MM.1S (cell line): ENCODE results near the gene EBLN2.

Experiments
- DNase-seq: peaks from one replicate; pipeline ENCODE4 v3.0.0-alpha.2; 2015
- H2AFZ ChIP-seq: fragments of 300-600 bp; sonication (generic); 2 replicates; pipeline ENCODE4 v1.6.0; 2016; ENCODE audit warnings: antibody characterized with exemption, low read length
- H3F3A ChIP-seq: fragments of 300-600 bp; sonication (generic); 2 replicates; pipeline ENCODE4 v1.6.1; 2016; ENCODE audit warnings: mild to moderate bottlenecking, antibody characterized with exemption, low read length, moderate library complexity, mixed read lengths; ENCODE audit not compliant: insufficient read depth
- H3K27ac ChIP-seq: fragments of 300-600 bp; sonication (generic); 2 replicates; pipeline ENCODE4 v1.5.1; 2016; ENCODE audit warnings: mild to moderate bottlenecking, low read length
- H3K27me3 ChIP-seq: fragments of 300-600 bp; sonication (generic); replicated peaks from 2 replicates; pipeline ENCODE4 v1.6.0; 2016; ENCODE audit warnings: low read length; ENCODE audit not compliant: insufficient read depth
- H3K36me3 ChIP-seq: fragments of 300-600 bp; sonication (generic); replicated peaks from 2 replicates; pipeline ENCODE4 v1.6.1; 2016; ENCODE audit warnings: mild to moderate bottlenecking, low read length, mixed read lengths; ENCODE audit not compliant: insufficient read depth
- H3K4me1 ChIP-seq: fragments of 300-600 bp; sonication (generic); 2 replicates; pipeline ENCODE4 v1.6.1; 2016; ENCODE audit warnings: low read length, mixed read lengths
- H3K4me2 ChIP-seq: fragments of 300-600 bp; sonication (generic); 2 replicates; pipeline ENCODE4 v1.6.0; 2016; ENCODE audit warnings: low read depth, low read length
- H3K4me3 ChIP-seq: fragments of 300-600 bp; sonication (generic); 2 replicates; pipeline ENCODE4 v1.5.1; 2016; ENCODE audit warnings: low read length, mixed read lengths
- H3K79me2 ChIP-seq: fragments of 300-600 bp; sonication (generic); 2 replicates; pipeline ENCODE4 v1.6.1; 2016; ENCODE audit warnings: mixed run types, low read length, mixed read lengths
- H3K9ac ChIP-seq: fragments of 300-600 bp; sonication (generic); 2 replicates; pipeline ENCODE4 v1.6.1; 2016; ENCODE audit warnings: low read length, mixed read lengths
- H3K9me2 ChIP-seq: fragments of 300-600 bp; sonication (generic); replicated peaks from 2 replicates; pipeline ENCODE4 v1.6.1; 2016; ENCODE audit warnings: mild to moderate bottlenecking, low read length, mixed read lengths; ENCODE audit not compliant: insufficient read depth
- H3K9me3 ChIP-seq: fragments of 300-600 bp; sonication (generic); replicated peaks from 2 replicates; pipeline ENCODE4 v1.6.1; 2016; ENCODE audit warnings: mild to moderate bottlenecking, low read length, mixed read lengths; ENCODE audit not compliant: insufficient read depth
- H4K20me1 ChIP-seq: fragments of 300-600 bp; sonication (generic); 2 replicates; pipeline ENCODE4 v1.6.1; 2016; ENCODE audit warnings: mild to moderate bottlenecking, low read length, moderate library complexity, mixed read lengths; ENCODE audit not compliant: insufficient read depth
- EZH2 ChIP-seq: fragments of 300-600 bp; sonication (generic); optimal IDR thresholded peaks from 2 replicates; pipeline ENCODE3; 2017; ENCODE audit warnings: low read depth, mild to moderate bottlenecking, antibody characterized with exemption, low read length, mixed read lengths
- EZH2phosphoT487 ChIP-seq: fragments of 300-600 bp; sonication (generic); IDR thresholded peaks from 2 replicates; pipeline ENCODE4 v1.6.1; 2018; ENCODE audit warnings: antibody characterized with exemption, low read length
- TF ChIP-seq, protein P1 (sequence below): fragments of 300-600 bp; sonication (generic); IDR thresholded peaks from 2 replicates; pipeline ENCODE4 v1.5.1; 2016; ENCODE audit warnings: antibody characterized with exemption, low read length, mixed read lengths

EBLN2 gene

DNA sequence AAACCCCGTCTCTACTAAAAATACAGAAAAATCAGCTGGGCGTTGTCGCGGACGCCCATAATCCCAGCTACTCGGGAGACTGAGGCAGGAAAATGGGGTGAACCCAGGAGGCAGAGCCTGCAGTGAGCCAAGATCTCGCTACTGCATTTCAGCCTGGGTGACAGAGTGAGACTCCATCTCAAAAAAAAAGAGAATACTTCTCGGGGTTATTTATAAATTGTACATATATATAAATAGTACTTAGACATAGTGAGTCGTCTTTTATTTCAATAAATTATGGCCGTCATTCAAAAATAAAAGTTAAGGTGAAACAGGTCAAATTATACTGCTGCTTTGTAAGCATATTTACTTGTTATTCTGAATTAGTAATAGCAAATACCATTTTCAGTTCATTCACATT lies 12.1 kb upstream of the EBLN2 start:
- no peaks in the 10 kb centered on the region for H3K9me2 ChIP-seq
- H3K36me3 ChIP-seq = no peaks in the 10 kb centered on the region; the same call in 1 of the 2 replicates
- no peak overlapping the region for H2AFZ ChIP-seq
- no peak for DNase-seq
- no peaks in the 10 kb centered on the region for H3F3A ChIP-seq
- no peak overlapping the region for H3K27ac ChIP-seq
- H3K4me2 ChIP-seq = no peak overlapping the region
- no peaks in the 10 kb centered on the region for H3K9me3 ChIP-seq
- H3K79me2 ChIP-seq = peaks cover 89% of the 10 kb centered on the region
- H3K9ac ChIP-seq = no peak overlapping the region
- TF ChIP-seq EZH2 (no peak), EZH2phosphoT487 (no peak)
- TF ChIP-seq, protein P1, sequence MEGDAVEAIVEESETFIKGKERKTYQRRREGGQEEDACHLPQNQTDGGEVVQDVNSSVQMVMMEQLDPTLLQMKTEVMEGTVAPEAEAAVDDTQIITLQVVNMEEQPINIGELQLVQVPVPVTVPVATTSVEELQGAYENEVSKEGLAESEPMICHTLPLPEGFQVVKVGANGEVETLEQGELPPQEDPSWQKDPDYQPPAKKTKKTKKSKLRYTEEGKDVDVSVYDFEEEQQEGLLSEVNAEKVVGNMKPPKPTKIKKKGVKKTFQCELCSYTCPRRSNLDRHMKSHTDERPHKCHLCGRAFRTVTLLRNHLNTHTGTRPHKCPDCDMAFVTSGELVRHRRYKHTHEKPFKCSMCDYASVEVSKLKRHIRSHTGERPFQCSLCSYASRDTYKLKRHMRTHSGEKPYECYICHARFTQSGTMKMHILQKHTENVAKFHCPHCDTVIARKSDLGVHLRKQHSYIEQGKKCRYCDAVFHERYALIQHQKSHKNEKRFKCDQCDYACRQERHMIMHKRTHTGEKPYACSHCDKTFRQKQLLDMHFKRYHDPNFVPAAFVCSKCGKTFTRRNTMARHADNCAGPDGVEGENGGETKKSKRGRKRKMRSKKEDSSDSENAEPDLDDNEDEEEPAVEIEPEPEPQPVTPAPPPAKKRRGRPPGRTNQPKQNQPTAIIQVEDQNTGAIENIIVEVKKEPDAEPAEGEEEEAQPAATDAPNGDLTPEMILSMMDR = no peak
- 0 out of 2 replicates have a peak, but pooled peaks cover 4% of the 10 kb centered on the region for H3K4me1 ChIP-seq
- H3K27me3 ChIP-seq = no peaks in the 10 kb centered on the region
- peaks cover 23% of the 10 kb centered on the region for H4K20me1 ChIP-seq
- H3K4me3 ChIP-seq = no peak overlapping the region

DNA sequence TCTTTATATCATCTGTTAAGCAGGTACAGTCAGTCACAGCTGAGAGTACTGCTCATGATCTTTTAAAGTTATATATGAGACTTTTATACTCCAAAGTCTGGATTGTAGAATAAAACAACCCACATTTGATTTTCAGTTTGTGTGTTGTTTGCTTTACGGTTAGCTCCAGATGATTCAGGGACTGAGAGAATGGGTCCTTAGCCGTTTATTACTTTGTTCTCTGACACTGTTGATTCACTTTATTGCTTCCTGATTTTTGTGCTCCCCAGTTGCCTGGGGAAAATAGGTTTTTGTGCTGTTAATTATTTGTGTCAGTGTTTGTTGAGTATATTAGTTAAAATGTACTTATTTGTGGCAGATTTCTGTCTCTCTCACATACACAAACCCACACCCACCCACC lies 8.6 kb upstream of the EBLN2 start:
- Histone ChIP-seq H3K9me2 (no peaks in the 10 kb centered on the region), H2AFZ (no peak overlapping the region), H3K36me3 (no peaks in the 10 kb centered on the region), H3F3A (peaks cover 4% of the 10 kb centered on the region; the same call in 1 of the 2 replicates), H4K20me1 (peaks cover 12% of the 10 kb centered on the region; the same call in 1 of the 2 replicates), H3K27ac (no peak overlapping the region), H3K79me2 (peaks cover 78% of the 10 kb centered on the region), H3K4me1 (0 out of 2 replicates have a peak, but pooled peaks cover 3% of the 10 kb centered on the region), H3K27me3 (no peaks in the 10 kb centered on the region), H3K4me2 (no peak overlapping the region), H3K9ac (no peak overlapping the region), H3K4me3 (no peak overlapping the region), H3K9me3 (no peaks in the 10 kb centered on the region)
- no peak for DNase-seq
- TF ChIP-seq EZH2 = no peak
- TF ChIP-seq EZH2phosphoT487 = no peak
- TF ChIP-seq, protein P1 = no peak

DNA sequence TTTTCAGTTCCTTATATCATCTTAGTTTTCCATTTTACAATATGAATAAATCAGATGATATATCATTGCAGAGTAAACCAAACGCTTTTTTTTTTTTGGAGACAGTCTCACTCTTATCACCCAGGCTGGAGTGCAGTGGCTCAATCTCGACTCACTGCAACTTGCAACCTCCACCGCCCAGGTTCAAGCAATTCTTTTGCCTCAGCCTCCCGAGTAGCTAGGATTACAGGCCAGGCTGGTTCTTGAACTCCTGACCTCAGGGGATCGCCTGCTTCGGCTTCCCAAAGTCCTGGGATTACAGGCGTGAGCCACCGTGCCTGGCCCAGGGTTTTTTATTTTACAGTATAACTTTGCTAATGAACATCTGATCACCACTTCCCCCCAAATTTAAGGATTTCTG lies 5.9 kb upstream of the EBLN2 start:
- Histone ChIP-seq H4K20me1 (peaks cover 15% of the 10 kb centered on the region; the same call in 1 of the 2 replicates), H3K79me2 (peaks cover 80% of the 10 kb centered on the region), H3K4me2 (no peak overlapping the region)

More for the DNA sequence above, 5.9 kb upstream of the EBLN2 start:
- no peak for DNase-seq
- Histone ChIP-seq H3K9ac (no peak overlapping the region), H3F3A (peaks cover 4% of the 10 kb centered on the region; the same call in 1 of the 2 replicates), H3K9me2 (no peaks in the 10 kb centered on the region), H3K27me3 (no peaks in the 10 kb centered on the region), H3K36me3 (peaks cover 5% of the 10 kb centered on the region), H2AFZ (no peak overlapping the region), H3K27ac (no peak overlapping the region), H3K4me1 (0 out of 2 replicates have a peak, but pooled peaks cover 3% of the 10 kb centered on the region), H3K9me3 (no peaks in the 10 kb centered on the region), H3K4me3 (no peak overlapping the region)
- TF ChIP-seq EZH2 (no peak), EZH2phosphoT487 (no peak)
- TF ChIP-seq, protein P1 = no peak
